ENCODE measurements around the gene CNNM3. TPM values are rescaled to one million over a fixed set of nuclear protein-coding genes. Genes with fewer than 3 reads are reported as not detected.

The CNNM3 gene
- total RNA-seq, 2 donors from 2014 or later = 15.0 to 18.8 TPM

DNA sequence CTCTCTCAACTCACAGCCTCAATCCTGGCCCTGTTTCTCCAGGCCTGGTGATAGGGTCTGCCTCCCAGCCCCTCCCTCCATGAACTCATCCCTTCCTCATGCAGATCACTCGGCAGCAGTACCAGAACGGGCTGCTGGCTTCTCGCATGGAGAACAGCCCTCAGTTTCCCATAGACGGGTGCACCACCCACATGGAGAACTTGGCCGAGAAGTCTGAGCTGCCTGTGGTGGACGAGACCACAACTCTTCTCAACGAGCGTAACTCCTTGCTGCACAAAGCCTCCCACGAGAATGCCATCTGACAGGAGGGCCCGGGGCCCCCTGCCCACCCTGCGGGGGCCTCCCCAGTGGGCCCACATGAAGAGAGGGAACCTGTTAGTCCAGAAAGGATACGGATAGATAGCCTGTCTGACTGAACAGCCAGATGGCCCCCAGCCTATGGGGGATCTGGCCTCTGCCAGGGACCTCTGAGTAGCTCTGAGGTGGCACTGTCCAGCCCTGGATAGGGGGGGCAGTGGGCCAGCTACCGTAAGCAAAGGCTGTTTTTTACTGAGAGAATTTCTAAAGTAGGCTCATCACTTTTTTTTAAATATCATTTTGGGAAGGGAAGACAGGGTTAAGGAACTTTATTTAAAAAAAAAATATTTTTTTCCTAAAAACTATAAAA lies 6.7 kb upstream of the CNNM3 start:
- Mint-ChIP-seq H3K9me3 (no peaks in the 10 kb centered on the region), H3K27ac (peak overlapping the region in 1 of 2 donors; percentile 17)

DNA sequence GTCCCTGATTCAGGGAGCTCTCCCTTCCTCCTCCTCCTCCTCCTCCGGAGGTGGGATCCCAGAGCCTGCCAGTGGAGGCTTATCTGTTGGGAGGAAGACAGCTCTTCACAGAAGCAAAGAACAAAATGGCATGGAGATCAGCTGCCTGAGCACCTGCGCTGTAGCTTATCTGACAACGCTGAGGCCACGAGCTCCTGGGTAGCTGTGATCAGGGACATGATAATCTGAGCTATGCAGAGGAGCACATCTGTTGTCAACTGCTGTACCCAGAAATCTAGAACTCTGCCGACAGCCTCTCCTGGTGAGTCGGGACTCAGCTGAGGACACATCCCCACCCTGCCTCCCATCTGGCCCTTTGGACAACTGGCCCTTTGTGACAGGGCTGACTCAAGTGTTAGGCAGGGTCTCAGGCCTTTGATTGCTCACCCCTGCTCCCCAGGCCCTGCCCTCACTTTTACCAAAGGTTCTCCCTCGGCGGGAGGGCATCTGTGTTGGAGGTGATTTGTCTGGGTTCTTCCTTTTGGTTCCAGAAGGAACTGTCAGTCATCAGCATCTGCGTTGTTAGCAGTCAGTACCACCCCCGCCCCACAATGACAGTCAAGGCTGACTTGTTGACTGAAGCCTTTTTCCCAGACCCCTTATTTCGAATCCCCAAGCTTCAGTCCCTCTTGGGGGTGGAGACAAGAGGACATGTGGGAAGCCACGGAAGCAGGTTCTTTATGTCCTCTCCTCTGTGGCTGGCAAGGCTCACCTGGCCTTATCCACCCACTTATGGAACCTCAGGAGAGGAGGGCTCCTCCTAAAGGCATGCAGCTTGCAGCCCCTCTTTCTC lies 5.9 kb upstream of the CNNM3 start:
- H3K27ac Mint-ChIP-seq = peak overlapping the region in 1 of 2 donors; percentile 66
- H3K9me3 Mint-ChIP-seq = no peaks in the 10 kb centered on the region
- no peaks in the 10 kb centered on the region for H3K36me3 Mint-ChIP-seq
- no peak for ATAC-seq
- no peak for DNase-seq (ENCODE audit: low spot score in 2 of 2)

More for the DNA sequence above, 6.7 kb upstream of the CNNM3 start:
- H3K36me3 Mint-ChIP-seq = no peaks in the 10 kb centered on the region
- ATAC-seq (no peak), DNase-seq (ENCODE audit: low spot score in 2 of 2) (no peak)

DNA sequence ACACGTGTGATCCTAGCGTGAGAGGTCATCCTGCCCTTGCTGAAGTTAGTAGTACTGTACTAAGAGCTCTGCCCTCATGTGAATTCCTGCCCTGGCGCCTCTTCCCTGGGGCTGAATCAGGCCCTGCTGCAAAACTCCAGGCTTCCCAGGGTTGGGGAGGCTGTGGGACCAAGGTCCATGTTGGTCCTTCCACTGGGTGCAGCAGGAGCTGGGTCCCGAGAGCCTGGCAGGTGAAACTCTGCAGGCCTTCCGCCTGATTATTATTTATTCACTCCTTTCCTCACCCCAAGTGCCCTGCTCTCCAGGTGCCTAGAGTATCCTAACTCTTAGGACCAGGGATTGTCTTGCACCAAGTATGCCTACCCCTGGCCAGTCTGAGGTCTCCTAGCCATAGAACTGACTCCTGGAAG lies 5.3 kb upstream of the CNNM3 start:
- no peak for ATAC-seq
- Mint-ChIP-seq H3K9me3 (no peaks in the 10 kb centered on the region), H3K27ac (no peak overlapping the region), H3K36me3 (no peaks in the 10 kb centered on the region)
- DNase-seq (ENCODE audit: low spot score in 2 of 2) = no peak

DNA sequence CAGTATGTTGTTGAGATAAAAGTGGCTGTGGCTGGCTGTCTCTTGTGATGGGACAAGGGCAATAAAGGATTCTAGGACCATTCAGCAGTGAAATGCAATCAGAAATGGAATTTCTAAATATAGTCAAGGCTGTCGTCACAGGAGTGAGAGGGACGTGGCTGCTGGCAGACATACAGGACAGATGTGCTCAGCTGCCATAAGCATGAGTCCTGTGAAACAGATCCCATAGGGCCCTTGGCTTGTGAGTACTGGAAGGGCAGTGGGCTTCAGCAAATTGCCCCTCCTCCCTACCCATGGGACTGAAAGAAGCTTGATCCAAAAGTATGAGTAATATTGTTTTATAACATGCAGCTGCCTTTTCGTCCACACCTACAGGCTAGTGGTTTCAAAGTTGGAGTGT lies 4.2 kb upstream of the CNNM3 start:
- no peaks in the 10 kb centered on the region for H3K9me3 Mint-ChIP-seq
- ATAC-seq (no peak), DNase-seq (ENCODE audit: low spot score in 2 of 2) (no peak)
- no peak overlapping the region for H3K27ac Mint-ChIP-seq
- no peaks in the 10 kb centered on the region for H3K36me3 Mint-ChIP-seq

DNA sequence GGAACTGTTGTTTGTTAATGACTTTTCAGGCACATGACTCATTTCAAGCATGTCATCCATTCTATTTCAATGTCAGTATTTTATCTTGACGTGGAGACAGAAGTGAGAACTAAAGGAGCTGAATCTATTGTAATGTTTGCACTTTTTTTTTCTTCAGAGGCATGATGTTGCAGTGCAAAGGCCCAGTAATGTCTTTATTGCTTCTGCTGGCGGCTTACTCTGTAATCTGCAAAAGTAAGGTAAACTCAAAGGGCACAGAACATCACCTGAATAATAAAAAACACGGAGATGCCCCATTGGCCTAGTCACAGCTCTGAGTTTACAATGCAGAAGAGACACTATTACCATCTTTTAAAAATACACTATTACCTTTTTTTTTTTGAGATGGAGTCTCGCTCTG lies 2.4 kb upstream of the CNNM3 start:
- Mint-ChIP-seq H3K36me3 (peaks cover 5 to 10% of the 10 kb centered on the region in 2 donors), H3K9me3 (no peaks in the 10 kb centered on the region), H3K27ac (no peak overlapping the region)
- DNase-seq (ENCODE audit: low spot score in 2 of 2) (no peak), ATAC-seq (no peak)

DNA sequence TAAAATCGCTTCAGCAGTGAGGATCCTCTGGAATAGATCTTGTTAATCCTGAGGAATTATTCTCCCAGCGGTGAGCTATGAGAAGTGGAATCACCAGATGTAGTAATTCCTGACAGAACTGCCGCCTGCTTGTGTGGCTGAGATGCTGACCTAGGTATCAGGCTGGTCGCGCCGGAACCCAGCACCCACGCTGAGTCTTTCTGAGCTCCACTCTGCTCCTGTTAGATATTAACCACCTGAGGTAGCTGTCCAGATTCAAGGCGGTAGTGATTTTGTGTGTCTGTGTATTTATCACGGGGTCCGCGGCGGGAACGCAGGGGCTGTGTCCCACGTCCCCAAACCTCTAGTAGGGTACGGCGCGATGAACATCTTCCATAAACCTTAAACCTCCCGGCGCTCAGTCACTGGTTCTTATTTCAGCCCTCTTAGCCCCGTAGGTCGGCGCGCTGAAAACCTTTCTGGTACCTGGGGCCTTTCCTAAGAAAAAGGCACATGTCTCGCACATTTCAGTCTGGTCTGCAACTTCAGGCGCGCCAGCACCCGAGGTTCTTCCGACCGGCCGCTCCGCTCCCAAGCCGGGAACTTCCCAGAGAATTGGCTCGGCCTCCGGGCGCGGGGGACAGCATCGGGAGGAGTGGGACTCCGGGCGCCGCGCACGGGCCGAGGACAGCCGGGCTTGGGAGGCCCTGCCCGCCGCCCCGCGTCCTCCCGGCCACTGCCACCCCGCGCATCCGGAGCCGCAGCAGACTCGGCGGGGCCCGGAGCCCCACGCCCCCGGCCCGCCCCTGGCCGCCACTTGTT lies 542 bp upstream of the CNNM3 start:
- DNase-seq (ENCODE audit: low spot score in 2 of 2) (peak in 1 of 2 donors; percentile 30), ATAC-seq (peak in 1 of 2 donors; percentile 0)
- H3K36me3 Mint-ChIP-seq = peaks cover 6 to 11% of the 10 kb centered on the region in 2 donors
- no peaks in the 10 kb centered on the region for H3K9me3 Mint-ChIP-seq
- peak overlapping the region in 1 of 2 donors; percentile 60 for H3K27ac Mint-ChIP-seq

DNA sequence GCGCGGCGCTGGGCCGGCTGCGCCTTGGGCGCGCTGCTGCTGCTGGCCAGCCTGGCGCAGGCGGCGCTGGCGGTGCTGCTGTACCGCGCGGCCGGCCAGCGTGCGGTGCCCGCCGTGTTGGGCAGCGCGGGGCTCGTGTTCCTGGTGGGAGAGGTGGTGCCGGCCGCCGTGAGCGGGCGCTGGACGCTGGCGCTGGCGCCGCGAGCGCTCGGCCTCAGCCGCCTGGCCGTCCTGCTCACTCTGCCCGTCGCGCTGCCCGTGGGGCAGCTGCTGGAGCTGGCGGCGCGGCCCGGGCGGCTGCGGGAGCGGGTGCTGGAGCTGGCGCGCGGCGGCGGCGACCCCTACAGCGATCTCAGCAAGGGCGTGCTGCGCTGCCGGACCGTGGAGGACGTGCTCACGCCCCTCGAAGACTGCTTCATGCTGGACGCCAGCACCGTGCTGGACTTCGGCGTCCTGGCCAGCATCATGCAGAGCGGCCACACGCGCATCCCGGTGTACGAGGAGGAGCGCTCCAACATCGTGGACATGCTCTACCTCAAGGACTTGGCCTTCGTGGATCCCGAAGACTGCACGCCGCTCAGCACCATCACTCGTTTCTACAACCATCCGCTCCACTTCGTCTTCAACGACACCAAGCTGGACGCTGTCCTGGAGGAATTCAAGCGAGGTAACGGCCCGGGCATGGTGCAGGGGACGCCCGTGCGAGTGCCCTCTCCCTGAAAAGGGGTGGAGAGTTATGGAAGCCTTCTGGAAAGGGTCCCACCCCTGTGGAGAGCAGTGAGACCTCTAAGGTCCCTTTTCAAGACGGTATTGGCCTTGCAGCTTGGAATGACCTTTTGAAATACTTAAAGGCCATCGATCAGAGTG lies 1.0 kb downstream of the CNNM3 start:
- H3K36me3 Mint-ChIP-seq = peaks cover 6 to 11% of the 10 kb centered on the region in 2 donors
- DNase-seq (ENCODE audit: low spot score in 2 of 2) (no peak), ATAC-seq (no peak)
- peak overlapping the region in 1 of 2 donors; percentile 9 for H3K27ac Mint-ChIP-seq
- no peaks in the 10 kb centered on the region for H3K9me3 Mint-ChIP-seq

DNA sequence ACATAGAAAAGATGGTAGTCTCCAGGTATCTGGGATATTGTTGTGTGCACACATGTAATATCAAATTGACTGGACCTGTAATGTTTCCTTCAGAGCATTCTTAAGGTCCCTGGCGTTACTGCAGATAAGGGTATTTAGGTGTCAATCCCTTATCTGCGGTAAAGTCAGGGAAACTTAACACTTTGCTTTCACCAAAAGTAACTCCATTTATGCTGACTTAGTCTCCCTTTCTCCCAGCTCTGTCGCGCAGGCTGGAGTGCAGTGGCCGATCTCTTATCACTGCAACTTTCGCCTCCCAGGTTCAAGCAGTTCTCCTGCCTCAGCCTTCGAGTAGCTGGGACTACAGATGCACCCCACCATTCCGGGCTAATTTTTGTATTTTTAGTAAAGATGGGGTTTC lies 1.8 kb downstream of the CNNM3 start:
- peaks cover 6 to 11% of the 10 kb centered on the region in 2 donors for H3K36me3 Mint-ChIP-seq
- ATAC-seq = no peak
- H3K9me3 Mint-ChIP-seq = no peaks in the 10 kb centered on the region
- no peak for DNase-seq (ENCODE audit: low spot score in 2 of 2)
- peak overlapping the region in 1 of 2 donors; percentile 95 for H3K27ac Mint-ChIP-seq

DNA sequence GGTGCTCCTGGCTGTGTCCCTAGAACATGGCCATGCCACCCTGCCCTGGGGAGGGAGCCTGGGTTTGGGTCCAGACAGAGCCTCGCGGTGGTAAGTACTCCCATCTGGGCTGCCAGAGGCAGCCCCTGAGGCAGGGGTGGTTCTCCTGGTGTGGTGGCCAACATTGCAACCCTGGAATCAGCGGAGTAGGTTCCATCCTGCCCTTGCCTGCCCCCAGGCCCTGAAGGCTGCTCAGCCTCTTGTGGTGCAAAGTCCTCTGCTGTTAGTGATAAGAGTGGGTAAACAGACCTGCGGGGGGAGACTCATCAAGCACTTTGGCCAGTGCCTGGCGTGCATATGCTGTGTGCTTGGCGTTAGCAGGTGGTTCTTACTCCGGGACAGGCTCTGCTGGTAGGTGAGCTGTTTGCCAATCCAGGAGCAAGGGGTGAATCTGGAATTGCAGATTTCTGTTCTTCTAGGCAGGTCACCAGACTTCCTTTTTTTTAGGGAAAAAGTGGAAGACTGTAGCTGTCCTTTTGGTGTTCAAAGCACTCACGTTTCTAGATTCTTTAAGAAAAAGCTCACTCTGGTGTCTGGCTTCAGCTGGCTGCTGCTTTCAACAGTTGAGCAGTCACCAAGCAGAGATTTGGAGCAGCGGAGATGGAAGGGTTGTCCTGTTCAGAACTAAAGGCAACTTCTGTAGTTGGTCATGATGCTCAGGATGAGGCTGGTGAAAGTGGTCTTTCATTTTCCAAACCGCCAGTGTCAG lies 3.2 kb downstream of the CNNM3 start:
- ATAC-seq = no peak
- Mint-ChIP-seq H3K27ac (peak overlapping the region in 1 of 2 donors; percentile 1), H3K9me3 (no peaks in the 10 kb centered on the region), H3K36me3 (peaks cover 6 to 11% of the 10 kb centered on the region in 2 donors)
- DNase-seq (ENCODE audit: low spot score in 2 of 2) = no peak

DNA sequence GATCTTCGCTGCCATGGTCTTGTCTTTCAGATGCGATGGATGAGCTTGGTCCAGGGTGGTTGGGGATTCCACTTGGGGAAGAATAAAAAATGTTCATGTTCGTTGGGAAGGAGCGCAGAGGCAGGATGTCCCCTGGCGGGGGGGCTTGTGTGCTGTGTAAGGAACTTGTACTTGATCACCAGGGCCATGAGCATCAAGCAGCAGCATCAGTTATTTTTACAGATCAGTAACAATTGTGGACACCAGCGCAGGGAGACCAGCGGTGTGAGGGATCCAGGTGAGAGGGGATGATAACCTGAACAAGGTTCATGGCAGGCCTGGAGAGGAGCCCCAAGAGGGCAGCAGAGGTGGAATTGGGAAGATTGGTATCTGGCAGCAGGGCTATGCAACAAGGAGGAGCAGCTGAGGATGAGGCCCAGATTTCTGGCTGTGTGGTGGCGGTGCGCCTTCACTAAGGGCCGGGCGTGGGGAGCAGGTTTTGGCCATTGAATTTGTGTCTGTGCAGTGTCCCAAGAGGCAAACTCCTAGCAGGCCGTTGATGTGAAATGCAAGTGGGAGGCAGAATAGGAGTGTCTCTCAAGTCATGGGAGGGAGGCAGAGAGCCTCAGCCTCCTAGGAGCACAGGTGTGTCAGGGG lies 3.9 kb downstream of the CNNM3 start:
- H3K9me3 Mint-ChIP-seq = no peaks in the 10 kb centered on the region
- ATAC-seq (no peak), DNase-seq (ENCODE audit: low spot score in 2 of 2) (no peak)
- peaks cover 6 to 11% of the 10 kb centered on the region in 2 donors for H3K36me3 Mint-ChIP-seq
- peak overlapping the region; percentile 1 to 46 for H3K27ac Mint-ChIP-seq

DNA sequence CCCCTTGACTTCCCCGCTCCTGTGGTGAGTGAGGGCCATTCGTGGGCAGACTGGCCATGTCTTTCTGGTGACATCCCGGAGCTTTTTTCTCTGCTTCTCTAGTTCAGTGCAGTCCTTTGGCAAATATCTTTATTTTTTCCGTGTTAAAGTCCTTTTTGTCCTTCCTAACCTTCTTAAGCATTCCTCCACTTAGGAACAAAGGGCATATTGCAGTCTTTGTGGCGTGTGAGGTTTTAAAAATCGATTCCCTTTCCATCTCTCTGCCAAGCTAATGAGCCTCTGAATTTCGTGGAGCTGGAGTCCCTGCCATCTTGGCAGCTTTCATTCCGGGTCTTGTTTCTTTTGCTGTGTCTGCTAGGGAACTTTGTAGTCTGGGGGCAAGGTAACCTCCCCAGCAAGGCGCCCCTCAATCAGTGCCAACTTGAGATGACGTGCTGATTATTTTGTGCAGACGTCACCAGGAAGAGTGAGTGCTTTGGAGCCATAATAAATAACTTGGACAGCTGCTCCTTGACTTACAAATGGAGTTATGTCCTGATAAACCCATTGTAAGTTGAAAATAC lies 5.1 kb downstream of the CNNM3 start:
- H3K27ac Mint-ChIP-seq = peak overlapping the region in 1 of 2 donors; percentile 1
- ATAC-seq = no peak
- DNase-seq (ENCODE audit: low spot score in 2 of 2) = no peak
- peaks cover 6 to 11% of the 10 kb centered on the region in 2 donors for H3K36me3 Mint-ChIP-seq
- no peaks in the 10 kb centered on the region for H3K9me3 Mint-ChIP-seq

DNA sequence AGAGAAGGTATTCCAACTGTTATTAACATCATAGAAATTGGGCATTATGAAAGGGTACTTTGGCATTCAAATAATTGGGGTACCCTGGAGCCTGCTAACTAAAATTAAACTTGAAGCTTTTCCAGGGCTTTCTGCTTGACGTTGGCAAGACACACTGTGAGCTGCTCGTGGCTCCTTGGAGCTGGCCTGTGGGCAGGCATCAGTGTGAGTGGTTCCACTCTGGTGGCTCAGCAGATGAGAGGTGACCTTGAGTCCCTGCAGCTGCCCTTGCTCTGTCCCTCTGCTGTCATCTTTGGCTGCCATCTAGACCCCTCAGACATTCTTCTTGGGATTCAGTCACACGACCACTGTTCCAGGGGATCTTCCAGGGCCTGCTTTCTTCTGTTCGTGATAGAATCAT lies 6.7 kb downstream of the CNNM3 start:
- ATAC-seq (no peak), DNase-seq (ENCODE audit: low spot score in 2 of 2) (no peak)
- Mint-ChIP-seq H3K9me3 (no peaks in the 10 kb centered on the region), H3K27ac (peak overlapping the region in 1 of 2 donors; percentile 90), H3K36me3 (peaks cover 6 to 10% of the 10 kb centered on the region in 2 donors)

DNA sequence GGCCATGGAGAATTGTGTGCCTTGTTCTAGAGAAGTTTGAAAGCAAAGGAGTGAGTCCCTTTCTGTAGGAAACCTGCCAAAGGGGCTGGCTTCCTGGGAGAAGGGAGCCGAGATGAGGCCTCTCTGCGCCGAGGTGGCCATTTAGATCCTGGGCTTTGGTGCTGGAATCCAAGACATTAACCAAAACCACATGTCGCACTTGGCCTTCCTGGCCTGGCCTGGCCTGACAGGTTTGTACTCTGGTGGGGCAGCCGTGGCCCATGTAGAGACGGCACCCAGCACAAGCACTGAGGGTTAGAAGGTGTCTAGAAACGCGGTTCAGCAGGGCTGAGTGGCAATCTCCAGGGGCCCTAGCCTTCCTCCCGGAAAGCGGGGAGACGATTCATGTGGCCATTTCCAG lies 7.1 kb downstream of the CNNM3 start:
- no peak for ATAC-seq
- H3K36me3 Mint-ChIP-seq = peaks cover 6% of the 10 kb centered on the region in 2 donors
- H3K27ac Mint-ChIP-seq = no peak overlapping the region
- DNase-seq (ENCODE audit: low spot score in 2 of 2) = no peak
- no peaks in the 10 kb centered on the region for H3K9me3 Mint-ChIP-seq

DNA sequence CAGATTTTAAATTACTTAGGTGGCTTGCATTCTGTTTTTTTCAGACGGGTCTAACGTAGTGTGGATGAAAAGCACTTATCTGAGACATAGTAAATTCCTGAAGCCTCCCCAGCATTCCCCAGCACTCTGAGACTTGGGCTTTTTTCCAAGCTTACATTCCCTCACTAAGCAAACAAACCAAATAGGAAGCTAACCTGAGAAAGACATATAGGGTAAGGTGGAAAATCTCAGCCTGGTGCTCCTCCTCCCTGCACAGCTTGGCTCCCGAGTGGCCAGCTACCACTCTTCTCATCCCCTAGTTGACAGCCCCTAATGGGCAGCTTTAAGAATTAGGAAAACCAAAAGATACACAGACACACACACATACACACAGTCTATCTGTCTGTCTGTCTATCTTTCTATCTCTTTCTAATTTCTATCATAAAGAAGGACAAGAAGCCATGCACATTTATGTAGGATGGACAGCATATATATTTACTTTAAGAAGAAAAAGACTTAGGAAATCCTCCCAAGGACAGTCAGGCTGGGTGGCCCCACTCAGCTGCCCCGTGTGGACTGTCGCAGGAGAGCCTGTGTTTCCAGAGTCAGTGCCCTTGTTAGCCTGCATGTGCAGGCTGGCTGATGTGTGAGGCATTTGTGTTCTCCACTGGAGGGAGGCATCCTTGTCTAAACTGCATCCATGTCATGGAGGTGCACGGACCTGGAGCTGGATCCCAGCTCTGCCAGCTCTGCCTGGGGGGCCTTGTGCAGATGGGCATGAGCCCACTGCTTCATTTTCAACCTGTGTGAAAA lies 8.2 kb downstream of the CNNM3 start:
- H3K27ac Mint-ChIP-seq = peak overlapping the region in 1 of 2 donors; percentile 79
- no peaks in the 10 kb centered on the region for H3K9me3 Mint-ChIP-seq
- DNase-seq (ENCODE audit: low spot score in 2 of 2) = no peak
- ATAC-seq = no peak
- H3K36me3 Mint-ChIP-seq = peaks cover 5 to 8% of the 10 kb centered on the region in 2 donors

Data from activated naive CD4-positive, alpha-beta T cell treated with anti-CD3 and anti-CD28 coated beads, Interleukin-2, amount 50 U/mL, for 72 hours (primary cell).